Measurements from ENCODE around the gene FAM118B.
"Not testable (repeated sequence)": the region's sequence is repeated elsewhere in the genome, so short reads cannot be mapped to it uniquely, and the experiment has no call there.

Gene FAM118B

GRCh38 chr11:126253265-126253664 lies 41.7 kb downstream of the FAM118B start:
- Histone ChIP-seq H2AFZ (ENCODE audit: low read length) (no peak overlapping the region), H3K4me1 (ENCODE audit: insufficient read depth, low read length, severe bottlenecking) (no peaks in the 10 kb centered on the region), H3K4me3 (ENCODE audit: low read depth, low read length, poor library complexity, severe bottlenecking) (no peak overlapping the region), H3K9me2 (ENCODE audit: low read depth, low read length) (no peaks in the 10 kb centered on the region), H4K20me1 (ENCODE audit: insufficient read depth, low read length) (no peaks in the 10 kb centered on the region), H3K27ac (ENCODE audit: low read depth, low read length, poor library complexity, severe bottlenecking) (no peak overlapping the region), H3K36me3 (ENCODE audit: insufficient read depth, low read length) (peaks cover 14% of the 10 kb centered on the region; the same call in 1 of the 2 replicates), H3K9ac (ENCODE audit: low read length) (no peak overlapping the region), H3K79me2 (ENCODE audit: insufficient read depth, low read length) (no peaks in the 10 kb centered on the region), H3K4me2 (ENCODE audit: low read length) (no peak overlapping the region), H3F3A (ENCODE audit: insufficient read depth, low read length) (no peaks in the 10 kb centered on the region; the same call in 1 of the 2 replicates), H3K27me3 (ENCODE audit: insufficient read depth, low read length) (no peaks in the 10 kb centered on the region), H3K9me3 (ENCODE audit: low read length) (no peaks in the 10 kb centered on the region)
- TF ChIP-seq EZH2 (IDR thresholded peaks at IDR 0.05; ENCODE audit: borderline replicate concordance, low read length) (no peak), CTCF (IDR thresholded peaks at IDR 0.05; ENCODE audit: low read length) (no peak)

- TF ChIP-seq EZH2 (IDR thresholded peaks at IDR 0.05; ENCODE audit: borderline replicate concordance, low read length) (no peak), CTCF (IDR thresholded peaks at IDR 0.05; ENCODE audit: low read length) (no peak)
- no peaks in the 10 kb centered on the region for H4K20me1 ChIP-seq (ENCODE audit: insufficient read depth, low read length)
- no peaks in the 10 kb centered on the region; the same call in 1 of the 2 replicates for H3F3A ChIP-seq (ENCODE audit: insufficient read depth, low read length)
- no peak overlapping the region for H3K9ac ChIP-seq (ENCODE audit: low read length)
- no peak overlapping the region for H3K27ac ChIP-seq (ENCODE audit: low read depth, low read length, poor library complexity, severe bottlenecking)
- no peaks in the 10 kb centered on the region for H3K27me3 ChIP-seq (ENCODE audit: insufficient read depth, low read length)
- H3K4me1 ChIP-seq (ENCODE audit: insufficient read depth, low read length, severe bottlenecking): no peaks in the 10 kb centered on the region
- H3K9me2 ChIP-seq (ENCODE audit: low read depth, low read length): no peaks in the 10 kb centered on the region
- no peak overlapping the region for H3K4me2 ChIP-seq (ENCODE audit: low read length)
- H3K9me3 ChIP-seq (ENCODE audit: low read length): no peaks in the 10 kb centered on the region
- H3K4me3 ChIP-seq (ENCODE audit: low read depth, low read length, poor library complexity, severe bottlenecking): no peak overlapping the region
- H3K36me3 ChIP-seq (ENCODE audit: insufficient read depth, low read length): peaks cover 14% of the 10 kb centered on the region; the same call in 1 of the 2 replicates
- H3K79me2 ChIP-seq (ENCODE audit: insufficient read depth, low read length): no peaks in the 10 kb centered on the region
- H2AFZ ChIP-seq (ENCODE audit: low read length): no peak overlapping the region
Observed at GRCh38 chr11:126254819-126255218, 43.2 kb downstream of the FAM118B start.

GRCh38 chr11:126255507-126255906 lies 43.9 kb downstream of the FAM118B start:
- not testable (repeated sequence) for H3K27ac ChIP-seq (ENCODE audit: low read depth, low read length, poor library complexity, severe bottlenecking); H3F3A ChIP-seq (ENCODE audit: insufficient read depth, low read length); H3K4me1 ChIP-seq (ENCODE audit: insufficient read depth, low read length, severe bottlenecking); H3K9ac ChIP-seq (ENCODE audit: low read length); H3K4me3 ChIP-seq (ENCODE audit: low read depth, low read length, poor library complexity, severe bottlenecking); H4K20me1 ChIP-seq (ENCODE audit: insufficient read depth, low read length); H3K27me3 ChIP-seq (ENCODE audit: insufficient read depth, low read length); H3K4me2 ChIP-seq (ENCODE audit: low read length); H2AFZ ChIP-seq (ENCODE audit: low read length); H3K9me2 ChIP-seq (ENCODE audit: low read depth, low read length); H3K79me2 ChIP-seq (ENCODE audit: insufficient read depth, low read length); H3K9me3 ChIP-seq (ENCODE audit: low read length)
- peaks cover 17% of the 10 kb centered on the region; the same call in 1 of the 2 replicates for H3K36me3 ChIP-seq (ENCODE audit: insufficient read depth, low read length)

- Histone ChIP-seq H4K20me1 (ENCODE audit: insufficient read depth, low read length) (no peaks in the 10 kb centered on the region), H3K9ac (ENCODE audit: low read length) (no peak overlapping the region), H3K4me1 (ENCODE audit: insufficient read depth, low read length, severe bottlenecking) (no peaks in the 10 kb centered on the region), H3K9me3 (ENCODE audit: low read length) (no peaks in the 10 kb centered on the region), H3K9me2 (ENCODE audit: low read depth, low read length) (no peaks in the 10 kb centered on the region), H3K4me3 (ENCODE audit: low read depth, low read length, poor library complexity, severe bottlenecking) (no peak overlapping the region), H3K36me3 (ENCODE audit: insufficient read depth, low read length) (peaks cover 24% of the 10 kb centered on the region; the same call in 1 of the 2 replicates), H3K27me3 (ENCODE audit: insufficient read depth, low read length) (no peaks in the 10 kb centered on the region), H3F3A (ENCODE audit: insufficient read depth, low read length) (no peaks in the 10 kb centered on the region; the same call in 1 of the 2 replicates), H3K27ac (ENCODE audit: low read depth, low read length, poor library complexity, severe bottlenecking) (no peak overlapping the region), H2AFZ (ENCODE audit: low read length) (no peak overlapping the region), H3K4me2 (ENCODE audit: low read length) (no peak overlapping the region), H3K79me2 (ENCODE audit: insufficient read depth, low read length) (no peaks in the 10 kb centered on the region)
- TF ChIP-seq EZH2 (IDR thresholded peaks at IDR 0.05; ENCODE audit: borderline replicate concordance, low read length): no peak
- TF ChIP-seq CTCF (IDR thresholded peaks at IDR 0.05; ENCODE audit: low read length): no peak
Observed at GRCh38 chr11:126256216-126256615, 44.6 kb downstream of the FAM118B start.
